IPS-NIHi7 (cell line): Measurements from ENCODE around the gene ST8SIA5.
A peak's percentile ranks its signal among the peaks of the same experiment; 100 is the strongest.
"Not testable (repeated sequence)": the region's sequence is repeated elsewhere in the genome, so short reads cannot be mapped to it uniquely, and the experiment has no call there.

Experiments
- DNase-seq: peaks from one replicate; pipeline ENCODE4 v3.0.0; 2012; ENCODE audit warnings: mixed read lengths; ENCODE audit errors: extremely low spot score

Gene ST8SIA5

GRCh38 chr18:46756559-46757201 is at the start of gene ST8SIA5:
ST8SIA5 (minus strand) TSS chr18:46757053; CDS start chr18:46756508, 545 bp downstream.
- DNase-seq, result peak; percentile 69

GRCh38 chr18:46795945-46796344 is 39.1 kb upstream of the ST8SIA5 start:
- not testable (repeated sequence) for DNase-seq

GRCh38 chr18:46794607-46795006 is 37.8 kb upstream of the ST8SIA5 start:
- DNase-seq, result peak; percentile 39

GRCh38 chr18:46793565-46793964 is 36.7 kb upstream of the ST8SIA5 start:
- peak; percentile 64 for DNase-seq

- DNase-seq, result no peak
Observed at GRCh38 chr18:46789088-46789487, 32.2 kb upstream of the ST8SIA5 start.

- no peak for DNase-seq
Observed at GRCh38 chr18:46787674-46788073, 30.8 kb upstream of the ST8SIA5 start.

GRCh38 chr18:46772357-46772756 is 15.5 kb upstream of the ST8SIA5 start:
- peak; percentile 31 for DNase-seq

GRCh38 chr18:46771141-46771540 is 14.3 kb upstream of the ST8SIA5 start:
- no peak for DNase-seq

- no peak for DNase-seq
Observed at GRCh38 chr18:46770708-46771107, 13.9 kb upstream of the ST8SIA5 start.

- DNase-seq, result no peak
Observed at GRCh38 chr18:46768166-46768921, 11.5 kb upstream of the ST8SIA5 start.

GRCh38 chr18:46767217-46767616 is 10.4 kb upstream of the ST8SIA5 start:
- no peak for DNase-seq

GRCh38 chr18:46764586-46764985 is 7.7 kb upstream of the ST8SIA5 start:
- no peak for DNase-seq

- DNase-seq, result no peak
Observed at GRCh38 chr18:46761059-46761769, 4.4 kb upstream of the ST8SIA5 start.

- no peak for DNase-seq
Observed at GRCh38 chr18:46759890-46760289, 3.0 kb upstream of the ST8SIA5 start.

GRCh38 chr18:46756025-46756558 is 761 bp downstream of the ST8SIA5 start:
- no peak for DNase-seq

GRCh38 chr18:46755315-46756024 is 1.4 kb downstream of the ST8SIA5 start:
- no peak for DNase-seq

GRCh38 chr18:46754661-46755292 is 2.1 kb downstream of the ST8SIA5 start:
- DNase-seq, result peak; percentile 49

GRCh38 chr18:46754188-46754587 is 2.7 kb downstream of the ST8SIA5 start:
- DNase-seq, result no peak

GRCh38 chr18:46751882-46752281 is 5.0 kb downstream of the ST8SIA5 start:
- DNase-seq, result no peak

GRCh38 chr18:46750626-46751025 is 6.2 kb downstream of the ST8SIA5 start:
- no peak for DNase-seq

- no peak for DNase-seq
Observed at GRCh38 chr18:46748466-46748865, 8.4 kb downstream of the ST8SIA5 start.
